Activated CD4-positive, alpha-beta T cell treated with anti-CD3 and anti-CD28 coated beads for 36 hours (primary cell): Measurements from ENCODE around the gene SMG1. TPM values are rescaled to one million over a fixed set of nuclear protein-coding genes. Genes with fewer than 3 reads are reported as not detected.

Experiments used
- ATAC-seq: fragments of 200-7000 bp; cut with Tn5 transposase; one replicate; pipeline ENCODE4 v1.10.0; 2021; ENCODE audit warnings: mild to moderate bottlenecking, moderate library complexity
- CTCF ChIA-PET: fragments of 350-600 bp; sonication (Branson Sonifier 250); formaldehyde crosslinking; loops from one replicate; lab custom pipeline; 2021; ENCODE audit warnings: antibody characterized with exemption; lab: Charles Lee
- POLR2A ChIA-PET: fragments of 350-600 bp; sonication (Branson Sonifier 250); formaldehyde crosslinking; loops from one replicate; lab custom pipeline; 2021; ENCODE audit warnings: antibody characterized with exemption, inconsistent platforms; lab: Charles Lee
- DNase-seq: peaks from one replicate; pipeline ENCODE4 v3.0.0-alpha.2; 2020
- H3K27ac Mint-ChIP-seq: one replicate; pipeline ENCODE4 v1.8.0; 2021; ENCODE audit warnings: mixed read lengths
- H3K27me3 Mint-ChIP-seq: one replicate; pipeline ENCODE4 v1.8.0; 2021; ENCODE audit warnings: mixed read lengths
- H3K36me3 Mint-ChIP-seq: one replicate; pipeline ENCODE4 v1.8.0; 2021; ENCODE audit warnings: low read depth, mixed read lengths
- H3K4me1 Mint-ChIP-seq: one replicate; pipeline ENCODE4 v1.8.0; 2021; ENCODE audit warnings: mixed read lengths
- H3K4me3 Mint-ChIP-seq: one replicate; pipeline ENCODE4 v1.8.0; 2021; ENCODE audit warnings: mild to moderate bottlenecking, moderate library complexity, mixed read lengths
- H3K9me3 Mint-ChIP-seq: one replicate; pipeline ENCODE4 v1.8.0; 2021; ENCODE audit warnings: low read depth, mixed read lengths
- intact Hi-C, 2 experiments: fragments of 100-400 bp; cut with DNase I in 1 of 2; cut with micrococcal nuclease in 1 of 2; formaldehyde crosslinking; loops; one replicate each; pipeline versions ENCODE4 v1.14.2 to v1.15.1; 2022 to 2024; cut with DNase I, micrococcal nuclease
- total RNA-seq, 2 experiments: library from RNA; stranded (reverse); gene quantifications; one replicate each; pipeline ENCODE4 v1.2.3, GENCODE V29; 2021

The SMG1 gene
- total RNA-seq, 2 experiments from 2014 or later = 82.2 to 101 TPM

DNA sequence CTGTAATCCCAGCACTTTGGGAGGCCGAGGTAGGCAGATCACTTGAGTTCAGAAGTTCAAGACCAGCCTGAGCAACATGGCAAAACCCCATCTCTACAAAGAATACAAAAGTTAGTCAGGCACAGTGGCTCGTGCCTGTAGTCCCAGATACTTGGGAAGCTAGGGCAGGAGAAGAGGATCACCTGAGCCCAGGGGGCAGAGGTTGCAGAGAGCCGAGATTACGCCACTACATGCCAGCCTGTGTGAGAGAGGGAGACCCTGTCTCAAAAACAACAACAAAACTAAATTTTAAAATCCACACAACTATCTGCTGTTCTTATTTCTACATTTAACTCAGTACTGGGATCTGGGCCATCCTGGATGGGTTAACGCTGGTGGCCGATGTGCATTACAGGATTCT is 83.6 kb downstream of the SMG1 start:
- POLR2A ChIA-PET = no interaction called here
- Mint-ChIP-seq H3K4me3 (no peak overlapping the region), H3K27ac (no peak overlapping the region), H3K9me3 (no peaks in the 10 kb centered on the region), H3K27me3 (no peaks in the 10 kb centered on the region), H3K36me3 (peaks cover 55% of the 10 kb centered on the region), H3K4me1 (peaks cover 4% of the 10 kb centered on the region)
- ATAC-seq (no peak), DNase-seq (no peak)
- intact Hi-C loops = no loop called here
- CTCF ChIA-PET = no interaction called here

DNA sequence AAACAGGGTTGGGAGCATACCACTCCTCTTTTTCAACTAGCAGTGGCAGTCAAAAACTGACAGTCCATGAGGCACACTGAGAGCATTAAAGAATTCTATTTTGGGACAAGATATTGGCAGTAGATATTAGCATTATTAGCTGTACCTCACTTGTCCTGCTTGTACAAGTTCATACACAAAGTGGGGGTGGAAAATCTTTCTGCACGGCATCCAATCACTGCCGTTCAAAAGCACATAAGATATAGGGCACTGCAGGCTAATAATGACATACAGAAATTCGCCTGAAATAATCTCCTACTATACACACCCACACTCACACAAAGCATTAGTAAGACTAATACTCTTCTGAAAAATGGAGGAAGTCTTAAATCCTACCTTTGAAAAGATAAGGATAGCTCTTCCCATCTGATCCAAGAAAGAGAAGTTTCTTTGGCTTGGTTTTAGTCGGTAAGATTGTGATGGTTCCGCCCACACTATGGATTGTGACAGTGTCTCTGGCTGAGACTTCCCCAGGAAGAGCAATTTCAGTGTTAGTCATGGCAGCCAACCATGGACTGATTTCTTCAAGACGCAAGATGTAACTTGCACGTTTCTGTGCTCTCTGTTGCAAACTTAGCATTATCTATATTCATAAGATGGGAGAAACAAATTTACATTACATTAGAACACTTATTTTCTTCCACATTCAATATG is 84.2 kb downstream of the SMG1 start:
- H3K36me3 Mint-ChIP-seq = peaks cover 54% of the 10 kb centered on the region
- peaks cover 10% of the 10 kb centered on the region for H3K4me1 Mint-ChIP-seq
- DNase-seq (no peak), ATAC-seq (no peak)
- intact Hi-C loops = no loop called here
- ChIA-PET CTCF (no interaction called here), POLR2A (no interaction called here)
- H3K27ac Mint-ChIP-seq = no peak overlapping the region
- no peak overlapping the region for H3K4me3 Mint-ChIP-seq
- no peaks in the 10 kb centered on the region for H3K27me3 Mint-ChIP-seq
- H3K9me3 Mint-ChIP-seq = no peaks in the 10 kb centered on the region

DNA sequence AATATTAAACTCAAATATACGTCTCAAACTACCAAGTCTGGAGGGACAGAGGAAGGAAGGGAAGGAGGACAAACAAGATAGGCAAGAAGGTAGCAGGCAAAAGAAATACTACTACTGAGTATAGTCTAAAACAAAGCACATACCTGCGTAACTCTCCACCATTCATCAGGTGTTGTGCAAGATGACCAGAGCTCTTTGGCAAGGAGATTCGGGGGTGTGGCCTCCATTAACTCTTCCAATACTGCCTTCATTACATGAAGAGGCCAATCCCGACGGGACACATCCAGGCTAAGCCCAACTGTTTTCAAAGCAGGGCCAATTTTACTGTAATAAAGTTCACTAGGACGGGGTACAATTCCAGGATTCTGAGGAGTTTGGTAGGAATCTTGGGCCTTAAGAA is 86.7 kb downstream of the SMG1 start:
- DNase-seq (no peak), ATAC-seq (no peak)
- POLR2A ChIA-PET = no interaction called here
- peaks cover 57% of the 10 kb centered on the region for H3K36me3 Mint-ChIP-seq
- H3K4me3 Mint-ChIP-seq = no peak overlapping the region
- CTCF ChIA-PET = no interaction called here
- H3K9me3 Mint-ChIP-seq = no peaks in the 10 kb centered on the region
- no peaks in the 10 kb centered on the region for H3K27me3 Mint-ChIP-seq
- H3K4me1 Mint-ChIP-seq = peaks cover 16% of the 10 kb centered on the region
- H3K27ac Mint-ChIP-seq = no peak overlapping the region
- intact Hi-C loops = loop anchor here in 1 of 2 experiments (5.0 to 10.0 kb wide), 2 partner anchors 37 to 125 kb away; partner anchors contain the start of gene ARL6IP1

DNA sequence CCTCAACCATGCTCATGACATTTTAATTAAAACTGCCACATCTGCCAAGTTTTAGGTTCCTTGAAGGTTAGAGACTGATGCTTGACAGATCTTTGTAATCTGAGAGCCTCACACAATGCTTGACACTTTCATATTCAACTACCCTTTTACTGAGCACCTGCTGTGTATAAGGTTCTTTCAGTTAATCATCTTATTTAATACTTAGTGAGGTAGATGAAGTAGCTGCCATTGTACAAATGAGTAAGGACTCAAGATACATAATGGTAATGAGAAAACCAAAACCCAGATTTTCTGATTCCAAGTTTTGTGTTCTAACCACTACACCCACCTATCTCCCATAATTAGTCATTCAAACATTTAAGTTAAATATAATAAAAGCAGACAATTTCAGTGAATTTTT is 89.5 kb downstream of the SMG1 start:
- Mint-ChIP-seq H3K4me3 (no peak overlapping the region), H3K27me3 (no peaks in the 10 kb centered on the region), H3K36me3 (peaks cover 57% of the 10 kb centered on the region), H3K9me3 (no peaks in the 10 kb centered on the region), H3K27ac (peak overlapping the region; percentile 73), H3K4me1 (peaks cover 16% of the 10 kb centered on the region)
- intact Hi-C loops = loop anchor here (2.0 to 10.0 kb wide), 3 partner anchors 34 to 128 kb away; partner anchors contain the start of gene ARL6IP1 (in 2 of the 2)
- CTCF ChIA-PET = interaction anchor here (2.0 to 2.5 kb wide), 2 partner anchors 11 to 35 kb away, joined by 5 to 10 read pairs; partner anchors contain the start of gene ARL6IP1
- DNase-seq (no peak), ATAC-seq (peak; percentile 98)
- POLR2A ChIA-PET = interaction anchor here (1.0 kb wide), 1 partner anchor 19 kb away, joined by 3 read pairs; no protein-coding TSS in a partner anchor

DNA sequence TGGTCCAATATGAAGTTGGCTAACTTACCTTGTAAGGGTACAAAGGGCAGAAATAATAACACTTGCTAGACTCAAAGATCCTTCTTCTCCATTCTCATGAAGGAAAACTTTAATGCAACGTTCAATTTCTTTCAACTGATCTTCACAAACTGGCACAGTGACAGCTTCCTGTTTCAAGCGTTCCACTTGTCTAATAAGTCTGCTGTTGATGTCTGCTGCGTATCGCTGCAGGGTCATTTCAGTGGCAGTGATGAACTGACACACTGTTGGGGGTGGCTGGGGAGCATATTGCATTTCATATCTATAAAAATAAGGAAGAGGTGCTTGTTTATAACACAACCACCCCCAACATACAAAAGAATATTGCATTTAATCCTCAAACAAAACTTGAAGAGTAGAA is 91.3 kb downstream of the SMG1 start:
- intact Hi-C loops = loop anchor here in 1 of 2 experiments (5.0 to 10.0 kb wide), 2 partner anchors 33 to 130 kb away; partner anchors contain the start of gene ARL6IP1
- Mint-ChIP-seq H3K36me3 (peaks cover 58% of the 10 kb centered on the region), H3K4me1 (peaks cover 16% of the 10 kb centered on the region)

DNA sequence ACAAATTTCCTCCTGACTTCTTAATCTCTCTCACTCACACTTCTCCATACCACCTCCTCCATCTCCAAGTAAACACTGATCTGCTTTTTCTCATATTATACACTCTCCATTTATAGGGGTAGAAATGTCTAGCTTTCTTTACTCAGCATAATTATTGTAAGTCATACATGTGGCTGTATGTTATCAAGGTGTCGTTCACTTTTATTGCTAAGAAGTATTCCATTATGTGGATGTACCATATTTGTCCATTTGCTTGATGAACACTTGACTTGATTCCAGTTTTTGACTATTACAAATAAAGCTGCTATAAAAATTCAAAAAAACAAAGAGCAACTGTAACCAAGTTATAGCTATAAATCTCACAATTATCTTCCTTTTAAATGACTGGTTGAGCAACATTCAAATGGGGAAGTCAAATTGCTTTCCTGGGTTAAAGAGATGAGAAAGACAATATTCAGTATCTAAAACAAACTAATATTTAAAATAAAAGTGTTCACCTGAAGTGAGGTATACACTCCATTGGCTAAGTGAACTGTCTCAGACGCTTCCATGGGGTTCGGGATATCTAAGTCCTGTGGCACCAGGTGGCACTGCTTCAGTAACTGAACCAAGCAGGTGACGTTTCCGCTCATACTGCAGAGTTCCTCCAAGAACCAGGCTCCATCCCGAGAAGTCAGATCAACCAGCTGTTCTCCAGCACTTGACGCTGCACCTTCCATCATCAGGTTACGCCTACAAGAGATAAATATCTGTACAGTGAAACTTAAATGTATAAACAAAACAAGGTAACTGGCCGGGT is 92.3 kb downstream of the SMG1 start:
- POLR2A ChIA-PET = no interaction called here
- intact Hi-C loops = loop anchor here in 1 of 2 experiments (10.0 kb wide), 1 partner anchor 131 kb away; no protein-coding TSS in a partner anchor
- Mint-ChIP-seq H3K4me3 (no peak overlapping the region), H3K9me3 (no peaks in the 10 kb centered on the region), H3K27ac (no peak overlapping the region), H3K4me1 (peaks cover 16% of the 10 kb centered on the region), H3K27me3 (no peaks in the 10 kb centered on the region), H3K36me3 (peaks cover 61% of the 10 kb centered on the region)
- no peak for ATAC-seq
- CTCF ChIA-PET = interaction anchor here (0.5 to 0.7 kb wide), 2 partner anchors 61 to 224 kb away, joined by 3 read pairs; no protein-coding TSS in a partner anchor
- DNase-seq = no peak

More for the DNA sequence above, 91.3 kb downstream of the SMG1 start:
- ATAC-seq (no peak), DNase-seq (no peak)
- Mint-ChIP-seq H3K27me3 (no peaks in the 10 kb centered on the region), H3K4me3 (no peak overlapping the region), H3K9me3 (no peaks in the 10 kb centered on the region), H3K27ac (no peak overlapping the region)
- ChIA-PET POLR2A (no interaction called here), CTCF (no interaction called here)

DNA sequence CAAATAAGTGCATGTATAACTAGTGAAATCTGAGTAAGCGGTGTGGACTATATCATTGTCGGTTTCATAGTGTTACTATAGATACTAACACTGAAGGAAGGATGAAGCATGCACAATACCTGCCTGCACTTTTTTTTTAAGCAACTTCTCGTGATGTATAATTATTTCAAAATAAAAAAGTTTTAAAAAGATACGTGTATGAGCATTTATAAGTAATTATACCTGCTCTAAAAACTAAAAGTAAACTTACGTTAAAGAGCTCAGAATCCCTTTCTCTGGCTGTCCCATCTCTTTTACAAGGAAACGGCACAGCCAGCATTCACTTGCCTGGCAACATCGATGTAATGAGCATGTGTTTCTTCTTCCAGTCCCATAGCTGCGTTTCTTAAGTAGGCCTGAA is 93.6 kb downstream of the SMG1 start:
- Mint-ChIP-seq H3K4me1 (peaks cover 18% of the 10 kb centered on the region), H3K4me3 (no peak overlapping the region), H3K27ac (no peak overlapping the region), H3K9me3 (no peaks in the 10 kb centered on the region), H3K27me3 (no peaks in the 10 kb centered on the region), H3K36me3 (peaks cover 61% of the 10 kb centered on the region)
- ATAC-seq = no peak
- ChIA-PET POLR2A (no interaction called here), CTCF (interaction anchor here (0.5 to 1.5 kb wide), 3 partner anchors 12 to 1974 kb away, joined by 3 to 4 read pairs (median 3); no protein-coding TSS in a partner anchor)
- DNase-seq = no peak
- intact Hi-C loops = loop anchor here in 1 of 2 experiments (10.0 kb wide), 1 partner anchor 132 kb away; no protein-coding TSS in a partner anchor

DNA sequence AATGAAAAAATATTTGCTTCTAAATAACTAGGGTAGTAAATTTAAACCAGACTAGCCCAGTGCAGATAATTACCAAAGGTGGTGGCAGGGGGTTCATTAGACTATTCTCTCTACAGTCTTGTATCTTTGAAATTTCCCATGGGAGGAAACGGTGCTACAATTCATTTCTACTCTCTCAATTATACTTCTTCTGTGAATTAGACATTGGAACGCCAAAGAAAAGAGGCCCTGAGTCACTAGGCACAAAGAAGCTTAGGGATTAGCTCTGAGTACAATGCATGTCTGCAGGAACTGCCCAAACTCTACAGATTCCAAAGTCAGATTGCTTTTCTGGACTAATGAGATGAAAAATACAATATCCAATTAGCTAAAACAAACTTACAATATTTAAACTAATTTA is 94.2 kb downstream of the SMG1 start:
- Mint-ChIP-seq H3K4me1 (peaks cover 13% of the 10 kb centered on the region), H3K9me3 (no peaks in the 10 kb centered on the region), H3K27ac (no peak overlapping the region), H3K4me3 (no peak overlapping the region), H3K36me3 (peaks cover 58% of the 10 kb centered on the region), H3K27me3 (no peaks in the 10 kb centered on the region)
- ChIA-PET CTCF (interaction anchor here (1.0 to 1.5 kb wide), 4 partner anchors 11 to 30 kb away, joined by 3 to 8 read pairs (median 4); partner anchors contain the start of gene ARL6IP1), POLR2A (no interaction called here)
- ATAC-seq (no peak), DNase-seq (no peak)
- intact Hi-C loops = loop anchor here in 1 of 2 experiments (10.0 kb wide), 1 partner anchor 133 kb away; no protein-coding TSS in a partner anchor

DNA sequence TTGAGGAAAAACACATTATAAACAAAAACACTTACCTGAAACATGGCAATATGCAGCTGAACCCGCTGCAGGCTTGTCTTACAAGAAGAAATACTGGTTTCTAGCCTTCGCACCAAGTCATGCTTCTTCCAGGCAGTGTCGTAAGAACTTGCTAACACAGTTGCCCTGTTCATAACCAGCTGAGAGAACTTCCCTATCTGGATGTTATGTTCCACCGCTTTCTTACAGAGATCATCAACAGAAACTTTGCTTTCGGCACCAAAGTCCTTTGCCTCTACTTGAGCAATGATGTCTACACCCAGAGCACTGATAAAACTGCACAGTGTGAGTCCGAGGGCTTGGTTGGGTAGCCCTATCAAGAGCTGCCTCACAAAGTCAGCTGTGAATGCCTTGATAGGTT is 97.0 kb downstream of the SMG1 start:
- H3K9me3 Mint-ChIP-seq = no peaks in the 10 kb centered on the region
- POLR2A ChIA-PET = interaction anchor here (1.3 kb wide), 1 partner anchor 17 kb away, joined by 4 read pairs; no protein-coding TSS in a partner anchor
- CTCF ChIA-PET = interaction anchor here (1.0 to 2.0 kb wide), 2 partner anchors 9 to 11 kb away, joined by 3 to 7 read pairs; no protein-coding TSS in a partner anchor
- ATAC-seq (no peak), DNase-seq (no peak)
- peaks cover 7% of the 10 kb centered on the region for H3K4me1 Mint-ChIP-seq
- peaks cover 37% of the 10 kb centered on the region for H3K36me3 Mint-ChIP-seq
- H3K4me3 Mint-ChIP-seq = no peak overlapping the region
- intact Hi-C loops = no loop called here
- no peaks in the 10 kb centered on the region for H3K27me3 Mint-ChIP-seq
- peak overlapping the region; percentile 25 for H3K27ac Mint-ChIP-seq

DNA sequence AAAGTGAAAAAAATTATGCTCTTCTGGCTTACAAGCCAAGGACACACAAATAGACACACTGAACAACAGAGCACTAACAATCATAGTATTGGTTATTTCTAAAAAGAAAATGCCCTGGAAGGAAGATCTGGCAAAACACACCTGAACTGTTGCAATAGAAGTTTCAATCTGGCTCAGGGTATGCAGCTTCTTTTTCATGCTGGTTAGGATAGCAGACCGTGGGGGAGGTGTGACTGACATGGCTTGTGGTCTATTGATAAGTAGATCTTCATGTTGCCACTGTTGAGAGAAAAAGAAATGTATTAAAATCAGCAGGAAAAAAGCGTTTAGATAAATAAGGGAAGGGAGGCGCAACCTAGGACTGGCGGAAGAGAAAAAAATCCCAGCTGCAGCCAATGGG is 98.3 kb downstream of the SMG1 start:
- H3K27ac Mint-ChIP-seq = peak overlapping the region; percentile 81
- DNase-seq (peak; percentile 41), ATAC-seq (peak; percentile 69)

DNA sequence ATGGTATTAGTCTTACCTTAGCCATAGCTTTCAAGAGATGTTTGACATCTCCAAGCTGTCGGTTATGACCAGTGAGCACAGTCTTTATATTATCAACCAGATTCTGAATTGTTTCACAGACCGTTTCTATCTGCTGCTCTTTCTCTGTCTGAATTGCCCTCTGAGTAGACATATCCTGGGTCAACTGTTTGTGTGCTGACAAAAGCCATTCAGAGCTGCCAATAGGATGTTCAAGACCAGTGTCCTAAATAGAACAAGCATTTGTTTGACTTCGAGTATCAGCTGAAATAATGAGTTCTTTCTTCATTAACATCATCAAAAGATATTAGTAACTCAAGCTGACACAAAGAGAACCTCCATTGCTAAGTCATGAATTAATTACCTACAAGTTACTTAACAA is 109.9 kb downstream of the SMG1 start:
- Mint-ChIP-seq H3K9me3 (no peaks in the 10 kb centered on the region), H3K27me3 (no peaks in the 10 kb centered on the region), H3K4me3 (no peak overlapping the region), H3K4me1 (peaks cover 12% of the 10 kb centered on the region), H3K27ac (peak overlapping the region; percentile 25), H3K36me3 (peaks cover 47% of the 10 kb centered on the region)
- ChIA-PET CTCF (interaction anchor here (0.7 to 2.7 kb wide), 5 partner anchors 10 to 23 kb away, joined by 3 to 18 read pairs (median 4); partner anchors contain the start of gene ARL6IP1), POLR2A (no interaction called here)
- intact Hi-C loops = no loop called here
- no peak for DNase-seq
- no peak for ATAC-seq

More for the DNA sequence above, 98.3 kb downstream of the SMG1 start:
- CTCF ChIA-PET = interaction anchor here (0.6 to 1.1 kb wide), 2 partner anchors 12 to 102 kb away, joined by 4 read pairs; no protein-coding TSS in a partner anchor
- H3K27me3 Mint-ChIP-seq = no peaks in the 10 kb centered on the region
- H3K4me1 Mint-ChIP-seq = peaks cover 7% of the 10 kb centered on the region
- no peak overlapping the region for H3K4me3 Mint-ChIP-seq
- POLR2A ChIA-PET = interaction anchor here (0.6 to 1.3 kb wide), 2 partner anchors 11 to 19 kb away, joined by 3 to 4 read pairs; no protein-coding TSS in a partner anchor
- no peaks in the 10 kb centered on the region for H3K9me3 Mint-ChIP-seq
- intact Hi-C loops = no loop called here
- peaks cover 28% of the 10 kb centered on the region for H3K36me3 Mint-ChIP-seq
